Caco-2 (cell line): Measurements from ENCODE around the gene C22orf31. TPM values are rescaled to one million over a fixed set of nuclear protein-coding genes. Genes with fewer than 3 reads are reported as not detected.

Experiments
- BruUV-seq: library from RNA; stranded (reverse); fragments of 400-500 nt; replicated peaks from 2 replicates; lab custom pipeline; 2021; lab: Mats Ljungman, UMichigan
- CTCF ChIA-PET: fragments of 300-600 bp; sonication (Branson Sonifier 250); formaldehyde crosslinking; loops from one replicate; lab custom pipeline; 2022; ENCODE audit warnings: antibody characterized with exemption; lab: Charles Lee
- POLR2A ChIA-PET: fragments of 300-600 bp; sonication (Branson Sonifier 250); formaldehyde crosslinking; loops from one replicate; lab custom pipeline; 2022; ENCODE audit warnings: antibody characterized with exemption; lab: Charles Lee
- DNase-seq, 2 experiments: peaks; one replicate each; pipeline versions ENCODE4 v3.0.0 to v3.0.0-alpha.2; 2020 to 2022
- H3K27me3 ChIP-seq: replicated peaks from 2 replicates; pipeline ENCODE4 v1.6.0; 2011; ENCODE audit warnings: low read length; ENCODE audit not compliant: control insufficient read depth, insufficient read depth
- H3K36me3 ChIP-seq: 2 replicates; pipeline ENCODE4 v1.5.1; 2011; ENCODE audit warnings: low read length; ENCODE audit not compliant: control insufficient read depth, insufficient read depth
- H3K4me1 ChIP-seq: fragments of 250-450 bp; sonication (Bioruptor Pico); 2 replicates; pipeline ENCODE4 v1.5.1; 2020; ENCODE audit warnings: mild to moderate bottlenecking
- H3K4me3 ChIP-seq: 2 replicates; pipeline ENCODE4 v1.5.1; 2011; ENCODE audit warnings: low read depth, mild to moderate bottlenecking, control low read depth, low read length
- H3K9me3 ChIP-seq: fragments of 250-450 bp; sonication (Bioruptor Pico); 2 replicates; pipeline ENCODE4 v1.5.1; 2020; ENCODE audit warnings: mild to moderate bottlenecking, moderate library complexity
- H3K27ac Mint-ChIP-seq: one replicate; pipeline ENCODE4 v1.8.0; 2022; ENCODE audit warnings: mixed read lengths; ENCODE audit not compliant: unreplicated experiment
- H3K27me3 Mint-ChIP-seq: one replicate; pipeline ENCODE4 v1.8.0; 2022; ENCODE audit warnings: mixed read lengths; ENCODE audit not compliant: insufficient read depth, unreplicated experiment
- H3K36me3 Mint-ChIP-seq: one replicate; pipeline ENCODE4 v1.8.0; 2022; ENCODE audit warnings: mild to moderate bottlenecking, mixed read lengths; ENCODE audit not compliant: insufficient read depth, unreplicated experiment
- H3K4me1 Mint-ChIP-seq: one replicate; pipeline ENCODE4 v1.8.0; 2022; ENCODE audit warnings: low read depth, mixed read lengths; ENCODE audit not compliant: unreplicated experiment
- H3K4me3 Mint-ChIP-seq: one replicate; pipeline ENCODE4 v1.8.0; 2022; ENCODE audit warnings: mild to moderate bottlenecking, moderate library complexity, mixed read lengths; ENCODE audit not compliant: unreplicated experiment
- H3K9me3 Mint-ChIP-seq: one replicate; pipeline ENCODE4 v1.8.0; 2022; ENCODE audit warnings: mixed read lengths; ENCODE audit not compliant: unreplicated experiment
- CTCF ChIP-seq, 2 experiments: fragments of 200-600 bp in 1 of 2; IDR thresholded peaks; 1 replicate in 1 of 2; 2 replicates in 1 of 2; pipeline versions ENCODE4 v1.5.1 to v1.8.0; 2011 to 2022; ENCODE audit warnings: antibody characterized with exemption in 1 of 2, control low read depth in 1 of 2, inconsistent platforms in 1 of 2, low read depth in 1 of 2, low read length in 1 of 2, mild to moderate bottlenecking in 1 of 2, moderate library complexity in 1 of 2; ENCODE audit not compliant: insufficient read depth in 1 of 2, severe bottlenecking in 1 of 2, unreplicated experiment in 1 of 2
- intact Hi-C: fragments of 100-400 bp; cut with micrococcal nuclease; formaldehyde crosslinking; loops from one replicate; pipeline ENCODE4 v1.10.0; 2022; ENCODE audit not compliant: unreplicated experiment
- total RNA-seq: library from RNA; stranded (reverse); gene quantifications from 2 replicates; pipeline ENCODE4 v1.2.3, GENCODE V29; 2022

The C22orf31 gene
- total RNA-seq, 1 experiment from 2014 or later, result not detected

GRCh38 chr22:29096736-29097669, 35.4 kb upstream of the C22orf31 start:
- DNase-seq, result peak; percentile 39 to 54
- CTCF ChIA-PET, result interaction anchor here (0.6 kb wide), 1 partner anchor 530 kb away, joined by 12 read pairs; no protein-coding TSS in a partner anchor
- no peak for TF ChIP-seq CTCF (IDR thresholded peaks at IDR 0.05; ENCODE audit: insufficient read depth in 1 of 2, low read depth in 1 of 2, low read length in 1 of 2, severe bottlenecking in 1 of 2, unreplicated experiment in 1 of 2)
- no peaks in the 10 kb centered on the region for H3K9me3 ChIP-seq
- no peaks in the 10 kb centered on the region for H3K36me3 ChIP-seq
- intact Hi-C loops, result no loop called here
- no peaks in the 10 kb centered on the region for H3K27me3 ChIP-seq
- Mint-ChIP-seq H3K4me3 (peak overlapping the region; percentile 0), H3K27me3 (no peaks in the 10 kb centered on the region), H3K4me1 (peaks cover 16% of the 10 kb centered on the region), H3K27ac (peak overlapping the region; percentile 5), H3K36me3 (peaks cover 33% of the 10 kb centered on the region), H3K9me3 (no peaks in the 10 kb centered on the region)
- POLR2A ChIA-PET, result no interaction called here
- H3K4me1 ChIP-seq, result peaks cover 26% of the 10 kb centered on the region
- no TSS peak for BruUV-seq
- no peak overlapping the region for H3K4me3 ChIP-seq

GRCh38 chr22:29095459-29095858, 33.8 kb upstream of the C22orf31 start:
- H3K4me3 ChIP-seq, result no peak overlapping the region
- BruUV-seq, result no TSS peak
- no peaks in the 10 kb centered on the region for H3K9me3 Mint-ChIP-seq
- peak; percentile 47 to 62 for DNase-seq
- H3K4me1 Mint-ChIP-seq, result peaks cover 22% of the 10 kb centered on the region
- ChIA-PET POLR2A (interaction anchor here (1.0 kb wide), 1 partner anchor 23 kb away, joined by 12 read pairs; the partner anchor contains the start of gene KREMEN1), CTCF (interaction anchor here (0.5 to 1.4 kb wide), 3 partner anchors 21 to 59 kb away, joined by 3 to 4 read pairs (median 3); no protein-coding TSS in a partner anchor)
- no peak for TF ChIP-seq CTCF (IDR thresholded peaks at IDR 0.05; ENCODE audit: insufficient read depth in 1 of 2, low read depth in 1 of 2, low read length in 1 of 2, severe bottlenecking in 1 of 2, unreplicated experiment in 1 of 2)
- peaks cover 26% of the 10 kb centered on the region for H3K4me1 ChIP-seq
- no peak overlapping the region for H3K4me3 Mint-ChIP-seq
- H3K27ac Mint-ChIP-seq, result peak overlapping the region; percentile 5
- H3K36me3 Mint-ChIP-seq, result peaks cover 33% of the 10 kb centered on the region
- H3K27me3 ChIP-seq, result no peaks in the 10 kb centered on the region
- no peaks in the 10 kb centered on the region for H3K27me3 Mint-ChIP-seq
- intact Hi-C loops, result no loop called here
- no peaks in the 10 kb centered on the region for H3K9me3 ChIP-seq
- H3K36me3 ChIP-seq, result no peaks in the 10 kb centered on the region

GRCh38 chr22:29093501-29094300, 32.1 kb upstream of the C22orf31 start:
- H3K4me1 Mint-ChIP-seq, result peaks cover 36% of the 10 kb centered on the region

More at GRCh38 chr22:29093501-29094300, 32.1 kb upstream of the C22orf31 start:
- no peaks in the 10 kb centered on the region for H3K27me3 ChIP-seq
- CTCF ChIA-PET, result no interaction called here
- TF ChIP-seq CTCF (IDR thresholded peaks at IDR 0.05; ENCODE audit: insufficient read depth in 1 of 2, low read depth in 1 of 2, low read length in 1 of 2, severe bottlenecking in 1 of 2, unreplicated experiment in 1 of 2), result no peak
- no peak overlapping the region for H3K4me3 Mint-ChIP-seq
- no peaks in the 10 kb centered on the region for H3K36me3 ChIP-seq
- H3K4me3 ChIP-seq, result no peak overlapping the region
- POLR2A ChIA-PET, result interaction anchor here (0.6 kb wide), 1 partner anchor 28 kb away, joined by 4 read pairs; no protein-coding TSS in a partner anchor
- H3K9me3 Mint-ChIP-seq, result no peaks in the 10 kb centered on the region
- no peaks in the 10 kb centered on the region for H3K27me3 Mint-ChIP-seq
- DNase-seq, result no peak
- intact Hi-C loops, result no loop called here
- H3K4me1 ChIP-seq, result peaks cover 26% of the 10 kb centered on the region
- H3K9me3 ChIP-seq, result no peaks in the 10 kb centered on the region
- peak overlapping the region; percentile 17 for H3K27ac Mint-ChIP-seq
- no TSS peak for BruUV-seq
- H3K36me3 Mint-ChIP-seq, result peaks cover 18% of the 10 kb centered on the region
